RWPE2 (cell line): Measurements from ENCODE around the gene MSI2.

ENCODE experiments used
- ATAC-seq: fragments of 200-7000 bp; cut with Tn5 transposase; 3 replicates; pipeline ENCODE4 v1.9.1; 2021; ENCODE audit warnings: low read depth
- DNase-seq: peaks from one replicate; pipeline ENCODE4 v3.0.0-alpha.2; 2020; ENCODE audit warnings: low spot score
- H3K27ac ChIP-seq: fragments of 450-650 bp; 2 replicates; pipeline ENCODE4 v1.5.1; 2017; ENCODE audit warnings: mild to moderate bottlenecking; ENCODE audit not compliant: poor library complexity, severe bottlenecking
- H3K27me3 ChIP-seq: fragments of 250-450 bp; sonication (Bioruptor Pico); 2 replicates; pipeline ENCODE4 v1.5.1; 2021; ENCODE audit warnings: mild to moderate bottlenecking, moderate library complexity; ENCODE audit not compliant: insufficient read depth, poor library complexity, severe bottlenecking
- H3K36me3 ChIP-seq: fragments of 250-450 bp; sonication (Bioruptor Pico); 2 replicates; pipeline ENCODE4 v1.5.1; 2020; ENCODE audit warnings: low read depth, mild to moderate bottlenecking, moderate library complexity
- H3K4me1 ChIP-seq: fragments of 250-450 bp; sonication (Bioruptor Pico); 2 replicates; pipeline ENCODE4 v1.5.1; 2021; ENCODE audit warnings: mild to moderate bottlenecking, moderate library complexity; ENCODE audit not compliant: insufficient read depth, poor library complexity, severe bottlenecking
- H3K4me3 ChIP-seq: fragments of 250-450 bp; sonication (Bioruptor Pico); 2 replicates; pipeline ENCODE4 v1.5.1; 2021; ENCODE audit warnings: mild to moderate bottlenecking, moderate library complexity; ENCODE audit not compliant: severe bottlenecking
- H3K9me3 ChIP-seq: fragments of 250-450 bp; sonication (Bioruptor Pico); 2 replicates; pipeline ENCODE4 v1.5.1; 2021; ENCODE audit warnings: mild to moderate bottlenecking, moderate library complexity; ENCODE audit not compliant: severe bottlenecking
- CTCF ChIP-seq: fragments of 450-650 bp; IDR thresholded peaks from one replicate; pipeline ENCODE4 v1.5.1; 2017; ENCODE audit warnings: mild to moderate bottlenecking, moderate library complexity; ENCODE audit not compliant: poor library complexity, severe bottlenecking

MSI2 gene

GRCh38 chr17:57692770-57693169 lies 436.4 kb downstream of the MSI2 start:
- Histone ChIP-seq H3K27ac (no peak overlapping the region), H3K36me3 (no peaks in the 10 kb centered on the region), H3K4me3 (no peak overlapping the region), H3K4me1 (no peaks in the 10 kb centered on the region), H3K9me3 (peaks cover 8% of the 10 kb centered on the region), H3K27me3 (no peaks in the 10 kb centered on the region)
- TF ChIP-seq CTCF: no peak
- no peak for ATAC-seq
- DNase-seq: no peak

- no peak overlapping the region for H3K4me3 ChIP-seq
- ATAC-seq: no peak
- H3K27me3 ChIP-seq: no peaks in the 10 kb centered on the region
- no peak overlapping the region for H3K27ac ChIP-seq
- no peaks in the 10 kb centered on the region for H3K36me3 ChIP-seq
- peaks cover 8% of the 10 kb centered on the region for H3K9me3 ChIP-seq
- no peak for DNase-seq
- no peak for TF ChIP-seq CTCF
- no peaks in the 10 kb centered on the region for H3K4me1 ChIP-seq
Observed at GRCh38 chr17:57694051-57694450, 437.7 kb downstream of the MSI2 start.

- Histone ChIP-seq H3K4me1 (no peaks in the 10 kb centered on the region), H3K9me3 (peaks cover 8% of the 10 kb centered on the region), H3K4me3 (no peak overlapping the region), H3K27ac (no peak overlapping the region), H3K36me3 (no peaks in the 10 kb centered on the region), H3K27me3 (peaks cover 9% of the 10 kb centered on the region)
- DNase-seq (no peak), ATAC-seq (no peak)
- no peak for TF ChIP-seq CTCF
Observed at GRCh38 chr17:57696050-57696449, 439.7 kb downstream of the MSI2 start.

- no peaks in the 10 kb centered on the region for H3K36me3 ChIP-seq
- ATAC-seq: no peak
- DNase-seq: no peak
- no peak overlapping the region for H3K27ac ChIP-seq
- no peak for TF ChIP-seq CTCF
- no peak overlapping the region for H3K4me3 ChIP-seq
- no peaks in the 10 kb centered on the region for H3K4me1 ChIP-seq
- H3K9me3 ChIP-seq: no peaks in the 10 kb centered on the region
- H3K27me3 ChIP-seq: peaks cover 9% of the 10 kb centered on the region
Observed at GRCh38 chr17:57697197-57697596, 440.9 kb downstream of the MSI2 start.

GRCh38 chr17:57697891-57698711 lies 441.8 kb downstream of the MSI2 start:
- no peak overlapping the region for H3K4me3 ChIP-seq
- TF ChIP-seq CTCF: no peak
- H3K4me1 ChIP-seq: no peaks in the 10 kb centered on the region
- ATAC-seq: no peak
- no peaks in the 10 kb centered on the region for H3K9me3 ChIP-seq
- H3K36me3 ChIP-seq: no peaks in the 10 kb centered on the region
- no peak overlapping the region for H3K27ac ChIP-seq
- no peak for DNase-seq
- H3K27me3 ChIP-seq: peaks cover 9% of the 10 kb centered on the region
